Retinal pigment epithelial cell (primary cell): ENCODE data around the gene RAI2.

Source experiments
- DNase-seq: peaks from one replicate; pipeline ENCODE4 v3.0.0-alpha.2; 2010; ENCODE audit warnings: low read depth
- H3K4me3 ChIP-seq: 2 replicates; pipeline ENCODE4 v1.5.1; 2011; ENCODE audit warnings: mild to moderate bottlenecking, low read length, control low read depth, moderate library complexity
- CTCF ChIP-seq: conservative IDR thresholded peaks from 2 replicates; pipeline ENCODE4 v1.5.1; 2011; ENCODE audit warnings: low read depth, low read length, control low read depth, inconsistent platforms

RAI2 gene

GRCh38 chrX:17750436-17750835, 110.7 kb downstream of the RAI2 start:
- no peak for TF ChIP-seq CTCF
- H3K4me3 ChIP-seq, result no peak overlapping the region
- no peak for DNase-seq
